Measurements from ENCODE around the gene KCNA3. TPM values are rescaled to one million over a fixed set of nuclear protein-coding genes. Genes with fewer than 3 reads are reported as not detected.

Gene KCNA3
- total and polyA plus RNA-seq, 3 experiments from 2014 or later, result 38.4 to 94.0 (median 40.5) TPM

DNA sequence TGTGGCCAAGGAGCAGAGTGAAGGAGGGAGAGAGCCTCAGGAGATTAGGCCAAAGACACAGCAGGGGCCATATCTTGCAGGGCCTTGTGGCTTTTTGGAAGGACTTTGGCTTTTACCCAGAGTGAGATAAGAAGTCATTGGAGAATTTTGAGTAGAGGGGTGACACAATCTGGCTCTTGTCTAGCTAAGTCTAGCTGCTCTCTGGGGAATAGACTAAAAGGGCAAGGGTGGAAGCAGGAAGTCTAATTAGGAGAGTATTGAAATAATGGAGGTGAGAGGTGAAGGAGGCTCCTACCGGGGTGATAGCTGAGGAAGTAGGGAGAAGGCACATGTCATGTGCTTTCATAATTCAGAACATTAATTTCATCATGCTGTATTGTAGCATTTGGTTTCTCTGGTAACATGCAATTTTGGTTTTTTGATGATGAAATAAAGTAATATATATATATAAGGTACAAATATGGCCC is 34.3 kb upstream of the KCNA3 start:
- H3K4me3 ChIP-seq (ENCODE audit: low read length), result no peak overlapping the region
- Mint-ChIP-seq H3K27me3 (peaks cover 0 to 1% of the 10 kb centered on the region in 2 donors), H3K9me3 (peaks cover 0 to 3% (median 0%) of the 10 kb centered on the region in 5 donors), H3K27ac (no peak overlapping the region), H3K4me1 (peaks cover 15 to 22% (median 21%) of the 10 kb centered on the region in 3 donors), H3K4me3 (no peak overlapping the region), H3K36me3 (peaks cover 0 to 13% (median 3%) of the 10 kb centered on the region in 3 donors)
- no peaks in the 10 kb centered on the region for H3K9me3 ChIP-seq (ENCODE audit: low read length)
- DNase-seq, result no peak
- ChIA-PET POLR2A (no interaction called here), CTCF (no interaction called here)
- H3K36me3 ChIP-seq (ENCODE audit: insufficient read depth, low read length), result no peaks in the 10 kb centered on the region
- no peak overlapping the region for H3K27ac ChIP-seq (ENCODE audit: low read depth, low read length)
- H3K27me3 ChIP-seq (ENCODE audit: insufficient read depth, low read length, poor library complexity, severe bottlenecking), result no peaks in the 10 kb centered on the region
- H3K4me1 ChIP-seq (ENCODE audit: insufficient read depth, low read length), result peaks cover 7% of the 10 kb centered on the region

DNA sequence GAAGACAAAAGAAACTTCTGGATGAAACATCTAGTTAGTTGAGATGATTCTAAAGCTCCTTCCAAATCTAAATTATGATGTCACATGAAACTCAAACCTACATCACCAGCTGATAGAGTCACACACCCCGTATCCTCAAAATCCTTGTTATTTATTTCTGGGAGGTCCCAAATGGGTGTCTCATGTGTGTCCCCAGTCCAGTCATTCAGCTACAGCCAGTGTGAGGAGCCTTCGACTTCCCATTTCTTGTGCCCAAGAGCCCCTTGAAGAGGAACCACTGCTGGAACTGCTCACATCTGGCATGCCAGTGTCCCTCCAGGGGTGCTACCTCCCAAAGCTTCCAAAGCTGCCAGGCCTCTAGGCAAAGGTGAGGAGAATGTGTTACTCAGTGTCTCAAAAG is 32.5 kb upstream of the KCNA3 start:
- Histone ChIP-seq H3K4me1 (ENCODE audit: insufficient read depth, low read length) (peaks cover 7% of the 10 kb centered on the region), H3K9me3 (ENCODE audit: low read length) (no peaks in the 10 kb centered on the region), H3K4me3 (ENCODE audit: low read length) (no peak overlapping the region), H3K27me3 (ENCODE audit: insufficient read depth, low read length, poor library complexity, severe bottlenecking) (no peaks in the 10 kb centered on the region), H3K27ac (ENCODE audit: low read depth, low read length) (no peak overlapping the region), H3K36me3 (ENCODE audit: insufficient read depth, low read length) (no peaks in the 10 kb centered on the region)
- POLR2A ChIA-PET, result no interaction called here
- Mint-ChIP-seq H3K27me3 (peaks cover 0 to 1% of the 10 kb centered on the region in 2 donors), H3K4me3 (no peak overlapping the region), H3K36me3 (peaks cover 0 to 13% (median 1%) of the 10 kb centered on the region in 3 donors), H3K27ac (no peak overlapping the region), H3K9me3 (no peaks in the 10 kb centered on the region), H3K4me1 (peaks cover 10 to 13% (median 12%) of the 10 kb centered on the region in 3 donors)
- DNase-seq, result no peak
- CTCF ChIA-PET, result interaction anchor here (1.3 to 1.4 kb wide), 2 partner anchors 54 to 58 kb away, joined by 3 to 4 read pairs; no protein-coding TSS in a partner anchor

DNA sequence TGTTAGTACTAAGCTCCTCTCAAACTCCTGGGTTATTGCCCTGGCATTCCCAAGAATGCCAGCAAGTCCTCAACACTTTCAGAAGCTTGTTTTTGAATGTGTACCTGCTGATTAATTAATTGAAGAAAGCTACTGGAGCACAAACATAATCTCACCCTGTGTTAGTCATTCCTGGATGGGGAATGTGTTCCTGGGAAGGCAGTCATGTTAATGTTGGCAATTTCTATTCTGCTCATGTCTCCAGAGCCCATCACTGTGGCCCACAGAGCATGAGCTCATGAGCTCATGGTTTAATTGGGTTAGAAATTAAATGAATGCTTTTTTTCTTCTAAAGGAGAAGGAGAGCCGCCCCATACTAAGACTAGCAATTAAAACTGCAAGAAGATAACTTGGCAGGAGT is 31.9 kb upstream of the KCNA3 start:
- no peak overlapping the region for H3K27ac Mint-ChIP-seq
- H3K4me1 Mint-ChIP-seq, result peaks cover 5 to 7% (median 6%) of the 10 kb centered on the region in 3 donors
- peaks cover 0 to 12% (median 1%) of the 10 kb centered on the region in 3 donors for H3K36me3 Mint-ChIP-seq
- no peaks in the 10 kb centered on the region for H3K9me3 Mint-ChIP-seq
- DNase-seq, result no peak
- peaks cover 0 to 1% of the 10 kb centered on the region in 2 donors for H3K27me3 Mint-ChIP-seq
- peaks cover 6% of the 10 kb centered on the region for H3K4me1 ChIP-seq (ENCODE audit: insufficient read depth, low read length)
- no peak overlapping the region for H3K4me3 ChIP-seq (ENCODE audit: low read length)
- H3K27me3 ChIP-seq (ENCODE audit: insufficient read depth, low read length, poor library complexity, severe bottlenecking), result no peaks in the 10 kb centered on the region
- H3K9me3 ChIP-seq (ENCODE audit: low read length), result no peaks in the 10 kb centered on the region
- POLR2A ChIA-PET, result no interaction called here
- CTCF ChIA-PET, result interaction anchor here (1.3 to 1.4 kb wide), 2 partner anchors 55 to 59 kb away, joined by 3 to 4 read pairs; no protein-coding TSS in a partner anchor
- no peak overlapping the region for H3K27ac ChIP-seq (ENCODE audit: low read depth, low read length)
- no peak overlapping the region for H3K4me3 Mint-ChIP-seq
- H3K36me3 ChIP-seq (ENCODE audit: insufficient read depth, low read length), result no peaks in the 10 kb centered on the region

DNA sequence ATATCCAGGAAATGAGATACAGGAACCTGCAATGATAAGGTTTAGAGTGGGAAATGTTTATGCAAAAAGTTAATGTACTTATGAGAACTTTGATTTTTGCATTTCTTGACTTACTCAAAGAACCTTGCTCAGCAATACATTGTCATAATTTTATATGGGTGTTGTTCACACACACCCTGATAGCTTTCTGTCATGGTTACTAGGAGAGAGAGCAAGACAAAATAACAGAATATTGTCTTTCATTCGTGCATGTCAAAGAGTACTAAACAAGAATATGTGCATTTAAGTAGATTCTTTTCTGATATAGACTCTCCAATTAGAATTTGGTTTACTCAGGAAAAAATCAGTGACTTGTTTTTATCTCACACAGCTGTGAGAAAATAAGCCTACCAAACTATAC is 27.5 kb upstream of the KCNA3 start:
- no peaks in the 10 kb centered on the region for H3K4me1 ChIP-seq (ENCODE audit: insufficient read depth, low read length)
- no peak overlapping the region for H3K4me3 ChIP-seq (ENCODE audit: low read length)
- no peaks in the 10 kb centered on the region for H3K9me3 ChIP-seq (ENCODE audit: low read length)
- CTCF ChIA-PET, result interaction anchor here (1.4 kb wide), 1 partner anchor 63 kb away, joined by 3 read pairs; no protein-coding TSS in a partner anchor
- no peaks in the 10 kb centered on the region for H3K27me3 Mint-ChIP-seq
- no peak for DNase-seq
- H3K36me3 Mint-ChIP-seq, result peaks cover 0 to 5% (median 0%) of the 10 kb centered on the region in 3 donors
- POLR2A ChIA-PET, result no interaction called here
- H3K4me1 Mint-ChIP-seq, result no peaks in the 10 kb centered on the region
- no peaks in the 10 kb centered on the region for H3K36me3 ChIP-seq (ENCODE audit: insufficient read depth, low read length)
- H3K9me3 Mint-ChIP-seq, result no peaks in the 10 kb centered on the region
- no peak overlapping the region for H3K27ac Mint-ChIP-seq
- H3K27ac ChIP-seq (ENCODE audit: low read depth, low read length), result no peak overlapping the region
- no peak overlapping the region for H3K4me3 Mint-ChIP-seq
- H3K27me3 ChIP-seq (ENCODE audit: insufficient read depth, low read length, poor library complexity, severe bottlenecking), result no peaks in the 10 kb centered on the region

DNA sequence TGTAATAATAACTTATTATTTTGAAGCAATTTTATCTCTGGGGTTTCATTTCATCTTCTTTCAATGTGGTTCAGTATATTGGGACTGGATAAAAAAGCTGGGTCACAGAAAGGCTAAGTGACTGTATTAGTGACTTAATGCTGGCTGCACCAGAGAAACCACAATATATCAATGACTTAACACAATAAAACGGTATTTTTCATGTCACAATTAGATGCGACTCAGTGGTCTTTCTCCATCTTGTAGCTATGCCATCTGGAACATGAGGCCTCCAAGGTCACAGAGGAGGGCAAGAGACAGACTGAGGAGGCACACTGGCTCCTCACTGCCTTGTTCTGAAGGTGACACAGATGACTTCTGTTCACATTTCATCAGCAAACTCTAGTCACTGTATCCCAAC is 26.0 kb upstream of the KCNA3 start:
- H3K9me3 ChIP-seq (ENCODE audit: low read length), result no peaks in the 10 kb centered on the region
- H3K27me3 ChIP-seq (ENCODE audit: insufficient read depth, low read length, poor library complexity, severe bottlenecking), result no peaks in the 10 kb centered on the region
- H3K4me3 Mint-ChIP-seq, result no peak overlapping the region
- no peak overlapping the region for H3K4me3 ChIP-seq (ENCODE audit: low read length)
- peaks cover 0 to 2% of the 10 kb centered on the region in 2 donors for H3K27me3 Mint-ChIP-seq
- H3K4me1 Mint-ChIP-seq, result no peaks in the 10 kb centered on the region
- no peaks in the 10 kb centered on the region for H3K4me1 ChIP-seq (ENCODE audit: insufficient read depth, low read length)
- DNase-seq, result no peak
- CTCF ChIA-PET, result interaction anchor here (0.9 kb wide), 1 partner anchor 81 kb away, joined by 4 read pairs; no protein-coding TSS in a partner anchor
- no peaks in the 10 kb centered on the region for H3K9me3 Mint-ChIP-seq
- POLR2A ChIA-PET, result no interaction called here
- peaks cover 0 to under 1% (median 0%) of the 10 kb centered on the region in 3 donors for H3K36me3 Mint-ChIP-seq
- H3K36me3 ChIP-seq (ENCODE audit: insufficient read depth, low read length), result no peaks in the 10 kb centered on the region
- no peak overlapping the region for H3K27ac ChIP-seq (ENCODE audit: low read depth, low read length)
- H3K27ac Mint-ChIP-seq, result no peak overlapping the region

DNA sequence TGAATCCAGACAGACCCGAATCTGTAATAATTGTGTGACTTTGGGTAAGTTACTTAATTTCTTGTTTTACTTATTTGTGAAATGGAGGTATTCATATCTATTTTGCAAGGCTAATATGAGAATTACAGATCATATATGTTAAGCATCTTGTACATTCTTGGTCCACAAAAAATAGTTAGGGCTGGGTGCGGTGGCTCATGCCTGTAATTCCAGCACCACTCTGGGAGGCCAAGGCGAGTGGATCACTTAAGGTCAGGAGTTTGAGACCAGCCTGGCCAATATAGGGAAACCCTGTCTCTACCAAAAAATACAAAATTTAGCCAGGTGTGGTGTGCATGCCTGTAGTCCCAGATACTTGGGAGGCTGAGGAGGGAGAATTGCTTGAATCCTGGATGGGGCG is 22.9 kb upstream of the KCNA3 start:
- Mint-ChIP-seq H3K36me3 (no peaks in the 10 kb centered on the region), H3K9me3 (no peaks in the 10 kb centered on the region), H3K27ac (no peak overlapping the region), H3K27me3 (peaks cover 0 to 2% of the 10 kb centered on the region in 2 donors), H3K4me3 (no peak overlapping the region), H3K4me1 (no peaks in the 10 kb centered on the region)
- CTCF ChIA-PET, result interaction anchor here (1.5 kb wide), 1 partner anchor 78 kb away, joined by 3 read pairs; no protein-coding TSS in a partner anchor
- POLR2A ChIA-PET, result no interaction called here
- Histone ChIP-seq H3K9me3 (ENCODE audit: low read length) (no peaks in the 10 kb centered on the region), H3K36me3 (ENCODE audit: insufficient read depth, low read length) (no peaks in the 10 kb centered on the region), H3K27me3 (ENCODE audit: insufficient read depth, low read length, poor library complexity, severe bottlenecking) (no peaks in the 10 kb centered on the region), H3K4me3 (ENCODE audit: low read length) (no peak overlapping the region), H3K4me1 (ENCODE audit: insufficient read depth, low read length) (no peaks in the 10 kb centered on the region), H3K27ac (ENCODE audit: low read depth, low read length) (no peak overlapping the region)
- no peak for DNase-seq

DNA sequence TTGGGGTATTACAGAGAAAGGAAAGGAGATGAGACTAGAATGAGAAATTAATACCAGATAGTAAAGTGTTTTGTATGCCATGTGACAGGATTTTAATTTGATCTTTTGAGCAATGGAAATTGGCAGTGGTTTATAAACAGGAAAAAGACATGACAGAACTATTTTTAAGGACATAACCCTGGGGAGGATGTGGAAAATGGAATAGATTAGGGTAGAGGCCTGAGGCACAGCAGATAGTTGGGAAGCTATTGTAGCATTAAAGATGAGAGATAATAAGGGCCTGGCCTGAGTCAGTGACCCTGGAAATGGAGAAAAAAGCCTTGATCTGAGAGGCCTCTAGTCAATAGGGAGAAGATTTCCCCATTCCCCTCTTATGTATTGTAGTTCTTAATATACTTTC is 22.1 kb upstream of the KCNA3 start:
- Mint-ChIP-seq H3K36me3 (no peaks in the 10 kb centered on the region), H3K4me3 (no peak overlapping the region), H3K27me3 (peaks cover 0 to 2% of the 10 kb centered on the region in 2 donors), H3K9me3 (no peaks in the 10 kb centered on the region), H3K27ac (no peak overlapping the region), H3K4me1 (no peaks in the 10 kb centered on the region)
- no peak for DNase-seq
- no peaks in the 10 kb centered on the region for H3K36me3 ChIP-seq (ENCODE audit: insufficient read depth, low read length)
- no peaks in the 10 kb centered on the region for H3K27me3 ChIP-seq (ENCODE audit: insufficient read depth, low read length, poor library complexity, severe bottlenecking)
- no peaks in the 10 kb centered on the region for H3K9me3 ChIP-seq (ENCODE audit: low read length)
- POLR2A ChIA-PET, result no interaction called here
- no peak overlapping the region for H3K27ac ChIP-seq (ENCODE audit: low read depth, low read length)
- CTCF ChIA-PET, result no interaction called here
- no peak overlapping the region for H3K4me3 ChIP-seq (ENCODE audit: low read length)
- no peaks in the 10 kb centered on the region for H3K4me1 ChIP-seq (ENCODE audit: insufficient read depth, low read length)

DNA sequence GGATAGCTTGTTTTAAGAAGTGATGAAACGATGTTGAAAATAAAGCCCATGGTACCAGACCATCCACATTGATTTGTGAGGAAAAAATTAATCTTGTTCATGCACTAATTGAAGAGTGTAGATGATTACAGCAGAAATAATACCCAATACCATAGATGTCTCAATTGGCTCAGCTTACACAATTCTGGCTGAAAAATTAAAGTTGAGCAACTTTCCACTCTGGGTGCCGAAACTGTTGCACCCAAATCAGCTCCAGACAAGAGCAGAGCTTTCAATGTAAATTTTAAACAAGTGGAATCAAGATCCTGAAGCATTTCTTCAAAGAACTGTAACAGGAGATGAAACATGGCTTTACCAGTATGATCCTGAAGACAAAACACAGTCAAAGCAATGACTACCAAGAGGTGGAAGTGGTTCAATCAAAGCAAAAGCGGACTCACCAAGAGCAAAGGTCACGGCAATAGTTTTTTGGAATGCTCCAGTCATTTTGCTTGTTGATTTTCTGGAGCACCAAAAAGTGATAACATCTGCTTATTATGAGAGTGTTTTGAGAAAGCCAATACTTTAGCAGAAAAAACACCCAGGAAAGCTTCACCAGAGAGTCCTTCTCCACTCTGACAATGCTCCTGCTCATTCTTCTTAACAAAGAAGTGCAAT is 16.1 kb upstream of the KCNA3 start:
- ChIA-PET CTCF (no interaction called here), POLR2A (no interaction called here)
- no peaks in the 10 kb centered on the region for H3K9me3 ChIP-seq (ENCODE audit: low read length)
- no peaks in the 10 kb centered on the region for H3K9me3 Mint-ChIP-seq
- H3K4me3 Mint-ChIP-seq, result no peak overlapping the region
- peaks cover 0 to 1% (median 0%) of the 10 kb centered on the region in 3 donors for H3K36me3 Mint-ChIP-seq
- H3K4me1 Mint-ChIP-seq, result peaks cover 4 to 5% (median 5%) of the 10 kb centered on the region in 3 donors
- H3K27ac Mint-ChIP-seq, result no peak overlapping the region
- H3K27ac ChIP-seq (ENCODE audit: low read depth, low read length), result no peak overlapping the region
- no peaks in the 10 kb centered on the region for H3K4me1 ChIP-seq (ENCODE audit: insufficient read depth, low read length)
- DNase-seq, result no peak
- no peak overlapping the region for H3K4me3 ChIP-seq (ENCODE audit: low read length)
- H3K27me3 ChIP-seq (ENCODE audit: insufficient read depth, low read length, poor library complexity, severe bottlenecking), result no peaks in the 10 kb centered on the region
- H3K36me3 ChIP-seq (ENCODE audit: insufficient read depth, low read length), result no peaks in the 10 kb centered on the region
- no peaks in the 10 kb centered on the region for H3K27me3 Mint-ChIP-seq

Measured in CD8-positive, alpha-beta memory T cell (primary cell).